ENCODE data around the gene CHPF.

CHPF gene

GRCh38 chr2:219533930-219534661 is 9.5 kb downstream of the CHPF start:
- in situ Hi-C loops (cut with MboI; ENCODE audit: low sequenced_read_pairs), result no loop called here

GRCh38 chr2:219532378-219532649 is 11.3 kb downstream of the CHPF start:
- in situ Hi-C loops (cut with MboI; ENCODE audit: low sequenced_read_pairs), result no loop called here

- in situ Hi-C loops (cut with MboI; ENCODE audit: low sequenced_read_pairs), result no loop called here
Observed at GRCh38 chr2:219531639-219532377, 11.8 kb downstream of the CHPF start.

- in situ Hi-C loops (cut with MboI; ENCODE audit: low sequenced_read_pairs), result no loop called here
Observed at GRCh38 chr2:219530048-219530963, 13.3 kb downstream of the CHPF start.

GRCh38 chr2:219527472-219527871 is 16.1 kb downstream of the CHPF start:
- in situ Hi-C loops (cut with MboI; ENCODE audit: low sequenced_read_pairs), result no loop called here

- in situ Hi-C loops (cut with MboI; ENCODE audit: low sequenced_read_pairs), result no loop called here
Observed at GRCh38 chr2:219527076-219527394, 16.6 kb downstream of the CHPF start.

- in situ Hi-C loops (cut with MboI; ENCODE audit: low sequenced_read_pairs), result no loop called here
Observed at GRCh38 chr2:219526320-219527075, 17.1 kb downstream of the CHPF start.

GRCh38 chr2:219525533-219526232 is 17.9 kb downstream of the CHPF start:
- in situ Hi-C loops (cut with MboI; ENCODE audit: low sequenced_read_pairs), result no loop called here

- in situ Hi-C loops (cut with MboI; ENCODE audit: low sequenced_read_pairs), result no loop called here
Observed at GRCh38 chr2:219524817-219525216, 18.8 kb downstream of the CHPF start.

- in situ Hi-C loops (cut with MboI; ENCODE audit: low sequenced_read_pairs), result no loop called here
Observed at GRCh38 chr2:219523031-219523671, 20.5 kb downstream of the CHPF start.

GRCh38 chr2:219522111-219523030 is 21.2 kb downstream of the CHPF start:
- in situ Hi-C loops (cut with MboI; ENCODE audit: low sequenced_read_pairs), result no loop called here

GRCh38 chr2:219521066-219521880 is 22.3 kb downstream of the CHPF start:
- in situ Hi-C loops (cut with MboI; ENCODE audit: low sequenced_read_pairs), result no loop called here

- in situ Hi-C loops (cut with MboI; ENCODE audit: low sequenced_read_pairs), result no loop called here
Observed at GRCh38 chr2:219520079-219520478, 23.5 kb downstream of the CHPF start.

- in situ Hi-C loops (cut with MboI; ENCODE audit: low sequenced_read_pairs), result no loop called here
Observed at GRCh38 chr2:219519526-219519916, 24.1 kb downstream of the CHPF start.

GRCh38 chr2:219517954-219518778 is 25.4 kb downstream of the CHPF start:
- in situ Hi-C loops (cut with MboI; ENCODE audit: low sequenced_read_pairs), result no loop called here

- in situ Hi-C loops (cut with MboI; ENCODE audit: low sequenced_read_pairs), result no loop called here
Observed at GRCh38 chr2:219516888-219517287, 26.7 kb downstream of the CHPF start.
